Measurements from ENCODE around the gene KRT31. TPM values are rescaled to one million over a fixed set of nuclear protein-coding genes. Genes with fewer than 3 reads are reported as not detected.
"Not testable (repeated sequence)": the region's sequence is repeated elsewhere in the genome, so short reads cannot be mapped to it uniquely, and the experiment has no call there.

KRT31 gene
- total RNA-seq, 1 donor from 2014 or later = not detected

DNA sequence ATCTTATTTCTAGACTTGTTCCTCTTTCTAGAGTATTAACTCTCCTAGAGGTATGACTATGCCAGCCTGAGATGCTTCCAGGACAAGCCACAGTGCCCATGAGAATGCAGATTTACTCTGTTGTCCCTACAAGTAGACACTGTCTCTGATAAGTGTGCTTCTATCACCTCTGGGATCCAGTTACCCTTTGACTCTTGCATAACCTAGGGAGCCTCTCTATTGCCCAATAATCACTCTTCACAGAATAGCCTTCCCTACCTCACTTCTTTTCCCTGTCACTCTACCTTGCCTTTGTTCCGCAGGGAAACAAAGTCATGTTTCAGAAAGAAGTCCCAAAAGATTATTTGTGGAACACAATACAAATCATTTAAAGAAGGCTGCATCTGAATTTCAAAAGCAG, 13.7 kb downstream of the KRT31 start:
- Mint-ChIP-seq H3K27me3 (ENCODE audit: insufficient read depth, low read depth) (peaks cover 2% of the 10 kb centered on the region), H3K27ac (no peak overlapping the region), H3K36me3 (no peaks in the 10 kb centered on the region), H3K4me1 (no peaks in the 10 kb centered on the region), H3K9me3 (peaks cover 8% of the 10 kb centered on the region), H3K4me3 (no peak overlapping the region)
- Histone ChIP-seq H3K27me3 (no peaks in the 10 kb centered on the region), H4K20me1 (ENCODE audit: low read depth) (no peaks in the 10 kb centered on the region), H3K9ac (no peak overlapping the region), H3K36me3 (no peaks in the 10 kb centered on the region), H3K79me2 (ENCODE audit: low read depth) (no peaks in the 10 kb centered on the region), H3K27ac (no peak overlapping the region), H2AFZ (replicated peaks) (no peak overlapping the region), H3K9me3 (ENCODE audit: low read depth) (no peaks in the 10 kb centered on the region), H3K4me2 (no peak overlapping the region), H3K4me1 (no peaks in the 10 kb centered on the region), H3F3A (ENCODE audit: low read depth) (no peaks in the 10 kb centered on the region), H3K4me3 (no peak overlapping the region)
- TF ChIP-seq EZH2phosphoT487 (IDR thresholded peaks at IDR 0.05) = no peak
- TF ChIP-seq, protein P1, sequence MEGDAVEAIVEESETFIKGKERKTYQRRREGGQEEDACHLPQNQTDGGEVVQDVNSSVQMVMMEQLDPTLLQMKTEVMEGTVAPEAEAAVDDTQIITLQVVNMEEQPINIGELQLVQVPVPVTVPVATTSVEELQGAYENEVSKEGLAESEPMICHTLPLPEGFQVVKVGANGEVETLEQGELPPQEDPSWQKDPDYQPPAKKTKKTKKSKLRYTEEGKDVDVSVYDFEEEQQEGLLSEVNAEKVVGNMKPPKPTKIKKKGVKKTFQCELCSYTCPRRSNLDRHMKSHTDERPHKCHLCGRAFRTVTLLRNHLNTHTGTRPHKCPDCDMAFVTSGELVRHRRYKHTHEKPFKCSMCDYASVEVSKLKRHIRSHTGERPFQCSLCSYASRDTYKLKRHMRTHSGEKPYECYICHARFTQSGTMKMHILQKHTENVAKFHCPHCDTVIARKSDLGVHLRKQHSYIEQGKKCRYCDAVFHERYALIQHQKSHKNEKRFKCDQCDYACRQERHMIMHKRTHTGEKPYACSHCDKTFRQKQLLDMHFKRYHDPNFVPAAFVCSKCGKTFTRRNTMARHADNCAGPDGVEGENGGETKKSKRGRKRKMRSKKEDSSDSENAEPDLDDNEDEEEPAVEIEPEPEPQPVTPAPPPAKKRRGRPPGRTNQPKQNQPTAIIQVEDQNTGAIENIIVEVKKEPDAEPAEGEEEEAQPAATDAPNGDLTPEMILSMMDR (IDR thresholded peaks at IDR 0.05) = no peak
- no peak for TF ChIP-seq EZH2 (IDR thresholded peaks at IDR 0.05)
- no peak for DNase-seq (ENCODE audit: low spot score)

DNA sequence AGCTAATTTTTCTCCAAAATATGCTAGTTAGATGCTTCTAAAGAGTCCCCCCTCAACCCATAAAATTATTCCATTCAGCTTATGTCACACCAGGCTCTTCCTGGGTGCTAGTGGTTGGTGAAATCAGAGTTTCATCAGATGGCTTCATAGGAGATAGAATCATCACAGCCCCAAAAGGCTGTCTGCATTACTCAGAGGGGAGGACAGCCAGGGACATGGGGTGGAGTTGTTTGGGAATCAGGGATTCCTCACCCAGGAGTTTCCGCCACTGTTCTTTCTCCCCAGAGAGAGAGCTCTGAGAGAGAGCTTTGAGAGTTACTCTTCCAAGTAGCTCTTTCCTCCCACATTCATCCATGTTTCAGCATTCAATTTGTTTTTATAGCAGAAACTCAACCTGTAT, 15.0 kb downstream of the KRT31 start:
- no peak for TF ChIP-seq EZH2 (IDR thresholded peaks at IDR 0.05)
- TF ChIP-seq, protein P1 (IDR thresholded peaks at IDR 0.05) = no peak
- no peak for TF ChIP-seq EZH2phosphoT487 (IDR thresholded peaks at IDR 0.05)
- no peaks in the 10 kb centered on the region for H3K4me1 Mint-ChIP-seq
- H3K27ac ChIP-seq = no peak overlapping the region
- H3K36me3 Mint-ChIP-seq = no peaks in the 10 kb centered on the region
- DNase-seq (ENCODE audit: low spot score) = no peak
- no peak overlapping the region for H3K9ac ChIP-seq
- H3K9me3 ChIP-seq (ENCODE audit: low read depth) = no peaks in the 10 kb centered on the region
- H3K4me3 Mint-ChIP-seq = no peak overlapping the region
- H2AFZ ChIP-seq (replicated peaks) = no peak overlapping the region
- H3F3A ChIP-seq (ENCODE audit: low read depth) = no peaks in the 10 kb centered on the region
- H3K27ac Mint-ChIP-seq = no peak overlapping the region
- no peaks in the 10 kb centered on the region for H3K4me1 ChIP-seq
- no peaks in the 10 kb centered on the region for H3K36me3 ChIP-seq
- no peak overlapping the region for H3K4me2 ChIP-seq
- H3K79me2 ChIP-seq (ENCODE audit: low read depth) = no peaks in the 10 kb centered on the region
- H4K20me1 ChIP-seq (ENCODE audit: low read depth) = no peaks in the 10 kb centered on the region
- no peak overlapping the region for H3K4me3 ChIP-seq
- no peaks in the 10 kb centered on the region for H3K27me3 ChIP-seq
- peaks cover 2% of the 10 kb centered on the region for H3K27me3 Mint-ChIP-seq (ENCODE audit: insufficient read depth, low read depth)
- H3K9me3 Mint-ChIP-seq = peaks cover 6% of the 10 kb centered on the region

DNA sequence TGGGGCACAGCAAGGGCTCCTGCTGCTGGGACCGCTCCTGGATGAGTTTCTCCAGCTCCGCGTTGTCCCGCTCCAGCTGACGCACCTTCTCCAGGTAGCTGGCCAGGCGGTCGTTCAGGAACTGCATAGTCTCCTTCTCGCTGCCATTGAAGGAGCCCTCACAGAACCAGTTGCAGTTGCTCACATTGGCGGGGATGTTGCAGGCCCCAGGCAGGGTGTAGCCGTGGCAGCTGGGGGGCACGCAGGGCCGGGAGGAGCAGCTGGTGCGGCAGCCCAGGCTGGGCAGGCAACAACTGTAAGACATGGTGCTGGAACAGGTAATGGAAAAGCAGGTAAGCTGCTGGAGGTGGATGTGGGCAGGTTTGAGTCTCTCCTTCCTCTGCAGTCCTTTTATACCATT, 15.5 kb downstream of the KRT31 start, which contains the start of gene KRT34:
Gene KRT34, minus strand, starts transcription at position 364 of the 400 bp plus-strand sequence. Its CDS starts 60 bp downstream, at position 304.
- not testable (repeated sequence) for H3F3A ChIP-seq (ENCODE audit: low read depth); H3K4me1 ChIP-seq; H2AFZ ChIP-seq (replicated peaks); H3K36me3 Mint-ChIP-seq; H3K9me3 Mint-ChIP-seq; H3K27me3 Mint-ChIP-seq (ENCODE audit: insufficient read depth, low read depth); H3K4me3 ChIP-seq; H3K9me3 ChIP-seq (ENCODE audit: low read depth); H3K4me3 Mint-ChIP-seq; H3K27ac Mint-ChIP-seq; H3K4me2 ChIP-seq; DNase-seq (ENCODE audit: low spot score); H3K9ac ChIP-seq; H3K27me3 ChIP-seq; H3K79me2 ChIP-seq (ENCODE audit: low read depth); H3K27ac ChIP-seq; H3K4me1 Mint-ChIP-seq; H4K20me1 ChIP-seq (ENCODE audit: low read depth); H3K36me3 ChIP-seq

DNA sequence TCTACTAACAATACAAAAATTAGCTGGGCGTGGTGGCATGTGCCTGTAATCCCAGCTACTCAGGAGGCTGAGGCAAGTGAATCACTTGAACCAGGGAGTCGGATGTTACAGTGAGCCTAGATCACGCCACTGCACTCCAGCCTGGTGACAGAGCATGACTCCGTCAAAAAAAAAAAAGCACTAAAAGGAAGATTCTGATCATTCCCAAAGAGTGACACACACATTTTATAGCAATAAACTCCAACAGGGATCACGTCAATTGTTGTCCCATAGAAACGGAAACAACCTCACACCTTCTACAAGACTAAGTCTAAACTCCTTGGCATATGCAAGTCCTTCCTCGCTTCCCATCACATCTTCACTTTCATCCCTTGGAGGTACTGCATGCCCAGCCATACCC, 17.3 kb downstream of the KRT31 start:
- not testable (repeated sequence) for H4K20me1 ChIP-seq (ENCODE audit: low read depth); H3K4me2 ChIP-seq; H3K9me3 ChIP-seq (ENCODE audit: low read depth); H3K27me3 Mint-ChIP-seq (ENCODE audit: insufficient read depth, low read depth); DNase-seq (ENCODE audit: low spot score); H3K9ac ChIP-seq; H3K9me3 Mint-ChIP-seq; H3K27ac Mint-ChIP-seq; H3K4me1 Mint-ChIP-seq; H3K36me3 ChIP-seq; H2AFZ ChIP-seq (replicated peaks); H3K4me1 ChIP-seq; H3K27ac ChIP-seq; H3K27me3 ChIP-seq; H3K36me3 Mint-ChIP-seq; H3K4me3 ChIP-seq; H3K79me2 ChIP-seq (ENCODE audit: low read depth); H3F3A ChIP-seq (ENCODE audit: low read depth); H3K4me3 Mint-ChIP-seq

Measured in neural progenitor cell (in vitro differentiated cells).